SK-N-MC (cell line): ENCODE results near the gene SEMA4B.

Experiments
- EZH2 ChIP-seq: fragments of 200-600 bp; sonication (generic); IDR thresholded peaks from one replicate; pipeline ENCODE4 v1.6.1; 2017; ENCODE audit warnings: antibody characterized with exemption
- POLR2AphosphoS5 ChIP-seq: IDR thresholded peaks from 2 replicates; pipeline ENCODE4 v1.6.1; 2012; ENCODE audit warnings: mild to moderate bottlenecking, low read depth, low read length, borderline replicate concordance

GRCh38 chr15:90227816-90228772, 27.0 kb downstream of the SEMA4B start:
- TF ChIP-seq EZH2 (no peak), POLR2AphosphoS5 (no peak)
